Left lobe of liver (tissue), 2 donors: ENCODE results near the gene CNR1. TPM values are rescaled to one million over a fixed set of nuclear protein-coding genes. Genes with fewer than 3 reads are reported as not detected.
"Not testable (repeated sequence)": the region's sequence is repeated elsewhere in the genome, so short reads cannot be mapped to it uniquely, and the experiment has no call there.

Experiments used
- ATAC-seq: fragments of 200-7000 bp; cut with Tn5 transposase; one replicate; pipeline ENCODE4 v1.9.1; 2020; ENCODE audit warnings: mild to moderate bottlenecking, moderate library complexity
- DNase-seq: peaks from one replicate; pipeline ENCODE4 v3.0.0-alpha.2; 2020; ENCODE audit warnings: low spot score
- total RNA-seq: library from RNA; stranded (reverse); gene quantifications from one replicate; pipeline ENCODE4 v1.2.1, GENCODE V29; 2021
- donor health status: DM: no; HTN: no; CAD: no; lungs with moderate emphysema.
- donor health status: DM: no; HTN: yes; CAD: no.

CNR1 gene
- total RNA-seq: 0.23 TPM

GRCh38 chr6:88165844-88166492 is at the start of gene CNR1:
CNR1 (minus strand) TSS chr6:88166347; CDS start chr6:88145274, 21,073 bp downstream.
- DNase-seq (no peak), ATAC-seq (peak; percentile 81)

GRCh38 chr6:88211446-88211845 is 45.3 kb upstream of the CNR1 start:
- DNase-seq (no peak), ATAC-seq (no peak)

- DNase-seq (no peak), ATAC-seq (no peak)
Observed at GRCh38 chr6:88209301-88209700, 43.2 kb upstream of the CNR1 start.

DNA sequence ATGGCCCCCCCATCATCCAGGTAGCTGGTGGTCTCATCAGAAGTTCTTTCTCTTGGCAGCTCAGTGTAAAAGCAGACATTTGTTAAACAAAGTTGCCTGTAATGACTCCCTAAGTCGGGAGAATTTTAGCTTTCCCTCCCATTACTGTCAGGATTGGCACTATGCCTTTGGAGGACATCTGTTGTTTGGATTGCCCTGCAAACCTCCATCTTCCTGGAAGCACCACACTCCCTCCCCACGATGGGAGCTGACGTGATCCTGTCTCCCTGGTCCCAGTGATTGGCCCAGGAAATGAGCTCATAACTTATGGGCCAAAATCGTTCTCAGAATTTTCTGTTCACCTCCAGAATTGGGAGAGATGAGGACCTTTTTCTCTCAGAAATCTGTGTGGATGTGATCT is 42.6 kb upstream of the CNR1 start:
- no peak for DNase-seq
- no peak for ATAC-seq

GRCh38 chr6:88201734-88202133 is 35.6 kb upstream of the CNR1 start:
- not testable (repeated sequence) for ATAC-seq, DNase-seq

- DNase-seq: no peak
- no peak for ATAC-seq
Observed at GRCh38 chr6:88184921-88185320, 18.8 kb upstream of the CNR1 start.

DNA sequence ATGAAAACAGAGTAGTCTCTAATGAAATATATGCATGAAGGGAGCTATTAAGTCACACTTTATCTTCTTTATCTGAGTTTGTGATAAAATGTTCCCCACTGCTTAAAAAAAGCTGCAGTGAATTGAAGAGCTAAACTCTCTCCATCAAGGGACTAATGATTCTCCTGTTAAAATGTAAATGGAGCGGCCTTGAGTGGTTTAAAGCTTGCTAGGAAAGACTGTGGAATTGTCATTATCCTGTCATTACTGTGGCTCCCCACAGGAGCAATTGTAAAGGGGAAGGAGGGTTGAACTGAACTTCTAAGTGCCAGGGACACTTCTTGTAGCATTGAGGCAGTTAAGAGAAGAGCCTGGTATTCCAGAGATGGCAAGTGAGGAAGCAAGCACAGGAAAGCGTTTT is 17.3 kb upstream of the CNR1 start:
- ATAC-seq: no peak
- no peak for DNase-seq

DNA sequence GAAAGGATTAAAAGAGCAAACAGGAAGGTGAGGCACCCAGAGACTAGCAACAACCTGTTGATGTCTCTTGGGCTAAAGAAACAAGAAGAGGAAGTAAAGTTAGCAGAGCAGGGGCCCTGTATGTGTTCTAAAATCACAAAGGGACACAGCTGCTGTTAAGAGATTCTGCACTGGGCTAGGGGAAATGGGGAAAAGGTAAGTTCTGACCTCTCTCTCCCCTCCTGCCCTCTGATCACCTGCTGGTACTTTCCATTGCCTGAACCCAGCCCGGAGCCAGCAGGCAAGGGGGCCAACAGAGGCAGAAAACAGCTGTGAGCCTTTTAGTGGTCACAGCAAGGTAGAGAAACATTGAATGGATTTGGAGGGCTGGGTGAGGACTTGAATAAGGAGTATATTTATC is 13.5 kb upstream of the CNR1 start:
- DNase-seq (no peak), ATAC-seq (no peak)

GRCh38 chr6:88177961-88178464 is 11.9 kb upstream of the CNR1 start:
- DNase-seq: no peak
- no peak for ATAC-seq

DNA sequence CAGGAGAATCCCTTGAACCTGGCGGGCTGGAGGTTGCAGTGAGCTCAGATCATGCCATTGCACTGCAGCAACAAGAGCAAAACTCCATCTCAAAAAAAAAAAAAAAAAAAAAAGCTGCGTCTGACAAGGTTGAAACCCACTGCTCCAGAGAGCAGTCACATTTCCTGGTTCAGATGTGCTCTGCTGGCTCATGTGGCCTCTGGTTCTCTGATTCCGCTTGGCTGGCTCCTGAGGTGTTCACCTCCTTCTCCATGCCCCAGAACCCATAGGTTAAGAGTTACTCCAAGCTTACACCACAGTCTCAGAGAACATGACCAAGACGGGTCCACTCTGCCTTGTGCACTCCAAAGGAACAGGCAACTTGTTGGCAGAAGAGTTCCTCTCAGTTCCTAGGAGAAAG is 8.8 kb upstream of the CNR1 start:
- no peak for ATAC-seq
- no peak for DNase-seq

GRCh38 chr6:88171312-88171711 is 5.2 kb upstream of the CNR1 start:
- ATAC-seq (no peak), DNase-seq (no peak)

- DNase-seq (no peak), ATAC-seq (no peak)
Observed at GRCh38 chr6:88168362-88168761, 2.2 kb upstream of the CNR1 start.

- DNase-seq (no peak), ATAC-seq (no peak)
Observed at GRCh38 chr6:88167352-88167937, 1.3 kb upstream of the CNR1 start.

DNA sequence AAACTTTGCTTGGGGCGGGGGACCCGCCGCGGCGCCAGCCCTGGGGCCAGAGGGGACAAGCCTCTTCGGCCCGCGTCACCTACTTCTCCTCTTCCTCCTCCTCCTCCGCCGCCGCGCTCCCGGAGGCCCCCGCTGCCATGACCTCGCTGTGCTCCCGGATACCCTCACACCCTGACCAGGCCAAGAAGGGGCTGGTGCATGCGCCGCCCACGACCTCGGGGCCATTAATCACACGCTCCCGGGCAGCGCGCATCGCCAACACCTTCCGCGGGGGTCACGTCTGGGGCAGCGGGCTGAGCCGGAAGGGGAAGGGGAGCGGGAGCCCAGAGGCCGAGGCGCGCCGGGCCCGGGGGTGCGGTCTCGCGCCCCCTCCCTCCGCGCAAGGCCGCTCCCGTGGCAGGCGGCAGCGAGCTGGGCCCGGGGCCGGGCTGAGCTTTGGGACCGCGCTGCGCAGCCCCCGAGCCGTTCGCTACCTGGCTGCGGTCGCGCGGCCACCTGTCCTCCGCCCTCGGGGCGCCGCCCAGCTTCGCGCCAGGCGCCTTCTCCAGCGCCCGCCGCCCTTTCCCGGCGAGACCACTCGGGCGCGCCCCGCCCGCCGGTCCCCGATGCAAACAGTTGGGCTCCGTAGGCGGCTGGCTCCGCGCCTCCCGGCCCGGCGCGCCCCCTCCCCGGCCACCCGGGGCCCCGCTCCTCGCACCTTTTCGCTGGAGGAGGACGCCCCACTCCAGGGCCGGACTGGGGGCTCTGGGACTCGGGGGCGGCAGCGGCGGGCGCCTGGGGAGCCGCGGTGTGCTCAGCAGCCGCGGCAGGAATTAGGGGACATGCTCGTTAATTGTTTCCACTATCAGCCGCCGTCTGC is 575 bp upstream of the CNR1 start:
- DNase-seq (no peak), ATAC-seq (peak; percentile 38)

- DNase-seq: no peak
- ATAC-seq: peak; percentile 12
Observed at GRCh38 chr6:88165087-88165843, 882 bp downstream of the CNR1 start.

GRCh38 chr6:88164061-88164460 is 2.1 kb downstream of the CNR1 start:
- DNase-seq (no peak), ATAC-seq (no peak)

DNA sequence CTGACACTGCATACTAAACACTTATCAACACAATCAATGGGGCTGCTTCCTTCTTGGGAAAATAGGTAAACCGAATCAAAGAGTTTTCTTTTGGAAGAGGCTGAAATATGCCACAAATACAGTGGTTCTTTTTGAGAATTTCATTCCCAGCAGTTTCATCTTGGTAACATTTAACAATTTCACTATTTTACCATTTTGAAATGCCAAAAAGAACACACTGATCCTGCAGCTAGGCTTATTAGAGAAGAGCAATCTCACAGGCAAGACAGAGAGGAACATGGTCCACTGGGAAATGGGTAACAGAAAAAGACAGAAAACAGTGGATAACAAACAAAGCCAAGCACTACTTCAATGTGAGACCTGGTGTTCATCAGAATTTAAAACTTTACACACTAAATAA is 2.5 kb downstream of the CNR1 start:
- ATAC-seq (no peak), DNase-seq (no peak)

DNA sequence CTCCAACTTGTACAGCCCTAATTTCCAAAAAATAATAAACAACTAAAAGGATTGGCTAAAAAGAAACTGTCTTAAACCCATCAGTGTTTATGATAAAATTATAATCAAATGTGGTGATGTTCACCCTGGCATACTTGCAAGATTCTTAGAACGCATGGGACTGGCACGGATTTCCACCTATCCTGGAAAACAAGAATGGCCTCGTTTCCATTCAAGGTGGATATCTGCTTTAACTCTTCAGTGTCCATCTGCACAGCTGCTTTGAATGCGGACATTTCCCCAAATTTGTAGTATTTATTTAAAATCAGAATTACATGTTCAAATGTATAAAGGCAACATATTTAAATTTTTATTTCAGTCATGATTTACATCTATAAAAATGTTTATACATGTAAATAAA is 4.2 kb downstream of the CNR1 start:
- ATAC-seq (no peak), DNase-seq (no peak)

- ATAC-seq (no peak), DNase-seq (no peak)
Observed at GRCh38 chr6:88157106-88157505, 9.0 kb downstream of the CNR1 start.

DNA sequence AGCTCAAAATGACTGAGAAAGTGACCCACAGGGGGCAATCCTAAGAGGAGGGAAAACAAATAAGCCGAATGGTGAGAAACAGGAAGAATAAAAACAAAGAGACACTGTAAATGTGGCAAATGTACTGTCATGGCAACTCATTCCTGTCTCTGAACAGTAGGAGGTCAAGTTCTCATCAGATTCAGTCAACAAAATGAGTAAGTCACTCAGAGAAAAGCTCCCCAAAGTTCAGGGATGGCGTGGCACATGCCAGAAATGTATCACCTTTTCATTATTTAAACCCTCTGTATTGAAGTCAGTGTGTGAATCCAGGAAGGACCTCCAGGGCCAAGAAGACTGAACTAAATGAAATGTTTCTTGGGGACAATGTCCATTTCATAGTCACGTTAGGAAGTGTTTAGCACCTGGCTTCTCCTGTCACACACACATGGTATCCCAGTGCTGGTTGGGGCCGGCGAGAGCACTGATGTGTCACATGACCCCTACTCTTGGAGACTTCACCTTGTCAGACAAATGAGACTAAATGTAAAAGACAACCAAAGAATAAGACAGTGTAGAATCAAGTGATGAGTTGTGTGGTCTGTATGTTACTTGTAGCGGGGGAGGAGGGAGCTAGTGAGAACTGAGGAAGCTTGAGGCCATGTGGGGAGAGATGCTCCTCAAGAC is 20.7 kb downstream of the CNR1 start:
- ATAC-seq: no peak

More for the DNA sequence above, 20.7 kb downstream of the CNR1 start:
- no peak for DNase-seq
